ENCODE data around the gene PDXDC1.
A peak's percentile ranks its signal among the peaks of the same experiment; 100 is the strongest.
"Not testable (repeated sequence)": the region's sequence is repeated elsewhere in the genome, so short reads cannot be mapped to it uniquely, and the experiment has no call there.

The PDXDC1 gene

DNA sequence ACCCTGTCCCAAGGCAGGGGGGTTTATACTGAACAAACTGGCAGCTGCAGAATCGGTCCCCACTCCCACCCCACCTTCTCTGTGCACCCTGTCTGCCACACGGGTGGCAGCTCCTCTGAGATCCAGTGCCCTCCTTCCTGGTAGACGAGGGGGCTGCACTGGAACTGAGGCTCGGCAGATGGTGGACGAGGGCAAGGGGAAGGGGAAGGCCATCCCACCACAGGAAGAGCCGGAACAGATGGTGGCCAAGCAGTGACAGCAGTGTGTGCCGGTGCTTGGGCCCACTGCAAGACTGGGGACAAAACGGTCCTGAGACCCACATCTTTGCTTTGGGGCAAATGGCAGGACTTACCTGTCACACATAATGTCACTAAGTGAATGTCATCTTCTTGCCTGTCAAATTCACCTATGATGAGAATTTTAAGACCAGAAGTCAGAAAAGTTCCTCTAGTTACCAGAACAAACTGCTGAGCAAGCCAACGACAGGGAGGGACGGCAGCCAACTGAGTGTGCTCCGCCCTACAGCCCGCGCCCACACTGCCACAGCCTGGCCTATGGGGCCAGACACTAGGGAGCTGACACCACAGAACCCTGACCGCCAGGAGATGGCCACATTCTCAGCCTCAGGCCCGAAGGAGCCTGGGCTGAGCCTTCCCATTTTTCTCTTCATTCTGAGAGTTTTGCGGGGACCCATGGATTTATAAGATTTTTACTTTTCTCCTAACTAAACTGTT lies 66.6 kb downstream of the PDXDC1 start:
- DNase-seq = no peak

DNA sequence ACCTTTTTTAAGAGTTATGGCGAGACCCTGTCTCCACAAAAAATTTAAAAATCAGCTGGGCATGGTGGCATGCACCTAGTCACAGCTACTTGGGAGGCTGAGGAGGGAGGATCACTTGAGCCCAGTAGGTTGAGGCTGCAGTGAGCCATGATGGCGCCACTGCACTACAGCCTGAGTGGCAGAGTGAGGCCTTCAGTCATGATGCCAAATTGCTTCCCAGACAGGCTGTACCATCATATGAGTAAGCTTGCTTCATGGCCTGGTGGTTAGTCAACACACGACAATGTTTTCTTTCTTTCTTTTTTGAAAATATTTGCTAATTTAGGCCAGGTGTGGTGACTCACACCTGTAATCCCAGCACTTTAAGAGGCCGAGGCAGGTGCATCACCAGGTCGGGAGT lies 68.5 kb downstream of the PDXDC1 start:
- DNase-seq = no peak

DNA sequence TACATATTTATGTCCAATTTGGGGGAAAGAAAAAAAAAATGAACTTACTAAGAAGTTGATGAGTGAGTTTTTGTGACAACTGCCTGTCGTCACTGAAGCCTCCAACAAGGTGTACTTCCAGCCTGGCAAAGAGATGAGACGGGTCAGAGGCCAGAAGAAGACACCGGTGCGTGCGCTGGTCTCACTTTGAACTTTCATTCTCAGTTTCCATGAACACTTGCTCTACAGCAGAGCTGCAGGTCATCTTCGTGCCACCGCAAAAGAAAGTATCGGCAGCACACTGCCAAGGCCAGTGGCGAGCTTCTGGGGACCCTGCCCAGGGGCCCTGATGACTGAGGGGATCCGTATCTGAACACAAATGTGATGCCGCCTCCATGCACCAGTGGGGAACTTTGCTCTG lies 69.5 kb downstream of the PDXDC1 start:
- no peak for DNase-seq

DNA sequence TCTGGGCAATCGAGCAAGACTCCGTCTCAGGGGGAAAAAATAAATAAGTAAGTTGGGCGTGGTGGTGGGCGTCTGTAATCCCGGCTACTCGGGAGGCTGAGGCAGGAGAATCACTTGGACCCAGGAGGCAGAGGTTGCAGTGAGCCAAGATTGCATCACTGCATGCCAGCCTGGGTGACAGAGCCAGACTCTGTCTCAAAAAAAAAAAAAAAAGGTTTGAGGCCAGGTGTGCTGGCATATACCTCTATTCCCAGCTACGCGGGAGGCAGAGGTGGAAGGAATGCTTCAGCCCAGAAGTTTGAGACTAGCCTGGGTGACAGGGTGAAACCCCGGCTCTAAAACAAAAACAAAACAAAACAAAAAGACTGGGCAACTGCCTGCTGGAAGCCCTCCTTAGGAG lies 70.4 kb downstream of the PDXDC1 start:
- not testable (repeated sequence) for DNase-seq

DNA sequence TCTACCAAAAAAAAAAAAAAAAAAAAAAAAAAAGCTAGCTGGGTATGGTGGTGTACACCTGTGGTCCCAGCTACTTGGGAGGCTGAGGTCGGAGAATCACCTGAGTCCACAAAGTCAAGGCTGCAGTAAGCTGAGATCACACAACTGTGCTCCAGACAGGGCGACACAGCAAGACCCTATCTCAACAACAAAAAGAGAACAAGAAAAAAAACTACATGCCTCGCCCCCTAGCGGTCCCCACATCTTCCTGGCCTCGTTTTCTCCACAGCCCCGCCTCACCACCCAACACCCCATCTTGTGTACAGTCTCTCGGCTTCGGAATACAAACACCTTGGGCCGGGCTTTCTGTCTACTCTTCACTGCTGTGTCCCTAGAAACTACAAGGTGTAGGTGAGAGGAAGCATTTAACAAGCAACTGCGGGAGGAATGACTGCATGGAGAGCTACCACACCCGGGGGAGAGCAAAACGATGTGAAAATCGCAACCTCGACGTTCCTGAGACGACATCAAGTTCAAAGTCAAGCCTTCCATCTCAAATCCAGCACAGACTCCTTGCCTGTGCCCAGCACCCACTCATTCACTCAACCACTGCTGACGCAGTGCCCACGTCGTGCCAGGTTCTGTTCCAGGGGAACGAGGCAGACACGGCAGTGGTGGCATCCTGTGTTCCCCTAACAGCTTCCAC lies 72.0 kb downstream of the PDXDC1 start:
- DNase-seq = no peak

DNA sequence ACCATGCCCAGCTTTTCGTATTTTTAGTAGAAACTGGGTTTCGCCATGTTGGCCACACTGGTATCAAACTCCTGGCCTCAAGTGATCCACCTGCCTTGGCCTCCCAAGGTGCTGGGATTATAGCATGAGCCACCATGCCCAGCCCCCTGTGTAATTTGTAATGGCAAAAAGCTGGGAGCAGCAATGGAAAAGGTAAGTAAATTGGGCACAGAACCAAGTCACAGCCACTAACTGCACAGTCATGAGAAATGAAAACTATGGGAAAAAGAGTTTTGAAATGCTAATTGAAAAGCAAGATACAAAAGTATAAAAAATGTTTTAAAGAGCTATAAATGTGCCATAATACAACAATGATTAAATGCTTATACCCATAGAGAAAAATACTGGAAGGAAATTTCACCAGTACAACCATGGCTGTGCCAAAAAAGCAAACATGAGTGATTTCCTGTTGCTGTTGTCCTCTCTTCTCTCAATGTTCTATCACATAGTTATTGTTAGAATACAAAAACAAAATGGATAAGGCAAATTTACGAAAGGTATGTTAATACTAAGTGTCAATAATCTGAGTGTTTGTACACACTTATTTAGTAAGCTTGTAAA lies 74.9 kb downstream of the PDXDC1 start:
- no peak for DNase-seq

DNA sequence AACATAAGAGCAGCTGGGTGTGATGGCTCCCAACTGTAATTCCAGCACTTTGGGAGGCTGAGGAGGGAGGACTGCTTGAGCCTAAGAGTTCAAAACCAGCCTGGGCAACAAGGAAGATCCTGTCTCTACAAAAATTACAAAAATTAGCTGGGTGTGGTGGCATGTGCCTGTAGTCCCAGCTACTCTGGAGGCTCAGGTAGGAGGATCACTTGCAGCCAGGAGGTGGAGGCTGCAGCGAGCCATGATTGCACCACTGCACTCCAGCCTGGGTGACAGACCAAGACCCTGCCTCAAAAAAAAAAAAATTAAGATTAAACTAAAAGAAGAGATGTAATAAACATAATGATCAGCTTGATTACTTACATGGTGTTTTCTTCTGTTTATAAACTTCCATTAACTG lies 75.6 kb downstream of the PDXDC1 start:
- DNase-seq = not testable (repeated sequence)

DNA sequence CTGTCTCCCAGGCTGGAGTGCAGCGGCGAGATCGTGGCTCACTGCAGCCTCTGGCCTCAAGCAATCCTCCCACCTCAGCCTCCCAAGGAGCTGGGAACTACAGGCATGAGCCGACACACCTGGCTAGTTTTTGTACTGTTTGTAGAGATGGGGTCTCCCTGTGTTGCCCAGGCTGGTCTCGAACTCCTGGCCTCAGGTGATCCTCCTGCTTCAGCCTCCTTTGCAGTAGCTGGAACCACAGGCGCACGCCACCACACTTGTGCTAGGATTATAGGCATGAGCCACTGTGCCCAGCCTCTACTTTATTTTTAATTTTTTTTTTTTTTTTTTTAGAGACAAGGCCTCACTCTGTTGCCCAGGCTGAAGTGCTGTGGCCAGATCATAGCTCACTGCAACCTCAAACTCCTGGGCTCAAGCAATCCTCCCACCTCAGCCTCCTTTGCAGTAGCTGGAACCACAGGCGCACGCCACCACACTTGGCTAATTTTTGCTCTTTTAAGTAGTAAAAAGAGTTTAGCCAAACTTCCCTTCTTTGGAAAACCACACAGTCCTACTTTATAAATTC lies 76.6 kb downstream of the PDXDC1 start:
- DNase-seq = no peak

DNA sequence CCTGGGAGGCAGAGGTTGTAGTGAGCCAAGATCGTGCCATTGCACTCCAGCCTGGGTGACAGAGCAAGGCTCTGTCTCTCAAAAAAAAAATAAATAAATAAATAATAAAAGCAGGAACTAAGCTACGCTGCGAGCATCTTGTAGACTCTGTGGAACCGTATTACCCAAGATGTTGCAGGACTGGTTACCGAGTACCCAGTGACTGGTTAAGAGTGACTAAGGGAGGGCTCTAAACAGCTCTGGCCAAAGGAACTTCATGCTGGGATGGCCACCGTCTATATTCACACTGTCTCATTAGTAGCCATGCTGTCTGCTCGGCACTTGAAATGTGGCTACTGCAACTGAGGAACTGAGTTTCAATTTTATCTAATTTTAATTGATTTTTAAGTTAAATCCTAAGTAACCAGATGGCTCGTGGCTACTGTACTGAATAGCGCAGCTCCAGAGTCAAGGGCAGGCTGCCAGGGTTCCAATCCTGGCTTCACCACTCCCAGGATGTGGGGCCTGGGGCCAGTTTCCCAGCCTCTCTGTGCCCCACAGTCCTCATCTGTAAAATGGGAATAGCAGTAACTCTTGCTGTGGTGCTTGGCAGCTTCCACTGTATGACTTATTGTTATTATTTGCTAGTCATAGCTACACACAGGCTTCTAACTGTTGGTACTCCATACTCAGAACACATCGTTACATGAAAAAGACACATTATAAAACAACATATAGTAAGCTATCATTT lies 78.1 kb downstream of the PDXDC1 start:
- DNase-seq = no peak

DNA sequence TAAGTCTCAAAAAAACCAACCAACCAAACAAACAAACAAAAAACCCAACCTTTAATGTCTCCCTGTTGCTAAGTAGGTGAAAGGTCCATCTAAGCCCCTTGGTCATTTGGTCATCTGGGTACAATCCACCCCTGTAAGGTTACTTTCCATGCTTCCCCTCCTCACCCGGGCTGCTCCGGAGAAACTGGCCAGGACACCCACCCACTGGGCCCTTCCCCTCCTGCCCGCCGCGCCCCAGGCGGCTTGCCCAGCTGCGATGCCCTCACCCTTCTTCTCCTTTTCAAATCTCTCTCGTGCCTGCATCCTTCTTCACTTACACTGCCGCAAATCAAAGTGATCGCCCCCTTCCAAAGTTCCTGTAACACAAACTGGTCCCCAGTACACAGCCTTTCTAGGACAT lies 79.1 kb downstream of the PDXDC1 start:
- DNase-seq = no peak

DNA sequence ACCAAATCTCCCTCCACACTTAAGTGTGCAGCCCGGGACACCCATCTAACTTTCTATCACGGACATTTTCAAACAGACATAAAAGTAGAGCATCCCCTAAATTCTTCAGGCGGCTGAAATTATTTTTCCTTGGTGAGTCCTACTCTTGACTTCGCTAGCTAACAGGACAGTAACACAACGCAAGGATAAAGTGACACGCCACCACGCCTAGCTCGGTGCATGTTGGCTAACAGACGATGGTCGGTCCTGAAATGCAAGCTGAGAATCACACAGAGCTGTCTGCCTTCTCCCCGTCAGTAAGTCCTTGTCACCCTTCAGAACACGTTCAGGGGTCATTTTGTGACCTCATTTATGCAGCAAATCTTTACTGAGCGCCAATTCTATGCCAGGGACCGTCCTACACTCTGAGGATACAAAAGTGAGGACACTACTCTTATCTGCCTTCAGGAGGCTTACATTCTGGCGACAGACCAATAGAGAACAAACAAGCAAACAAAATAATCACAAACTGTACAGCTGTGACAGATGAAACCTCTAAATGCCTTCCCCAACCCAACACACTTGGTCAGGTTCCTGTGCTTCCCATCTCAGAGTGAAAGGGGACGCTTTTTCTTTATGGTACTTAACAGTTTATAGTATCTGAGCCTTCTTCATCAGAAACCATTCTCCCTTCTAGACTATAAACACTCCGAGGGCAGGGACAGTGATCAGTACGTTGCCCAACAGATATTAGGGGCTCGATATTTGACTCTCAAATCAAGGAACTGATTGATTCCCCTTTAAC lies 79.7 kb downstream of the PDXDC1 start:
- DNase-seq = no peak

DNA sequence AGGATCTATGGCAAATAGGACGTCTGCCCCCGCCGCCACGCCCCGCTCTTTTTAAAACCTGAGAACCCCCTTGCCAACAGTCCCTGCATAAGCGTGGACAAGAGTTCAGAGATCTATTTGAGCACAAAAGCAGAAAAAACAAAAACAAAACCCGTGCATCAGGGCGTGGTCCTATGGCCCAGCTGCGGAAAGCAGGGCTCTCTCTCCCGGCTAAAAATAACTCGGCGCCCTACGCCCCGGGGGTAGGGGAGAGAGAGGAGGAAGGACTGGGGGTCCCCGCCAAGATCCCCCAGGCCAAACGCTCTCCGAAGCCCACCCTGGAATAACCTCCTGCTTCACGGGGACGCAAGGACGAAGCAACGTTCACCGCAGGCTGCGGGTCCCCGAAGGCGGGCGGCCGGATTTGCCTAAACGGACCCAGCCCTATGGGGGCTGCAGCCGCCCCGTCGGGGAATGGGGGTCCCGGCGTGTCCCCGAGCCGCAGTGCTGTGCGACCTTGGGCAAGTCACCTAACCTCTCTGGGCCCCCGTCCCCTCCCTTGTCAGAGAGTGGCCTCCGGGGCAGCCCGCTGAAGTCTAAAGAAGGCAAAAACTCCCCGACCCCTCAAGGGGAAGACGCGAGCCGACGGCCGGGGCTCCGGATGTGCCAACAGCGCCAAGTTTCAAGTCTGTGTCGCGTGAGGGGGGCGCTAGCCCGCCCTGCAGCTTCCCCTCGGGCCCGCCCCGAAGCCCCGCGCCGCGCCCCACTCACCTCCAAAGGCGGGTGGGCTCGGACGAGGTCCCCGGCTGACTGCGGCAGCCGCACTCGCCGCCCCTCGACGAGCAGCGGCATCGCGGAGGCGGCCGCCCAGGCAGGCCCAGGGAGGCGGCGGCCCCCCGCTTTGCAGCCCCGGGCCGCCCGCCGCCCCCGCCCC lies 80.6 kb downstream of the PDXDC1 start:
- DNase-seq = peak; percentile 72

DNA sequence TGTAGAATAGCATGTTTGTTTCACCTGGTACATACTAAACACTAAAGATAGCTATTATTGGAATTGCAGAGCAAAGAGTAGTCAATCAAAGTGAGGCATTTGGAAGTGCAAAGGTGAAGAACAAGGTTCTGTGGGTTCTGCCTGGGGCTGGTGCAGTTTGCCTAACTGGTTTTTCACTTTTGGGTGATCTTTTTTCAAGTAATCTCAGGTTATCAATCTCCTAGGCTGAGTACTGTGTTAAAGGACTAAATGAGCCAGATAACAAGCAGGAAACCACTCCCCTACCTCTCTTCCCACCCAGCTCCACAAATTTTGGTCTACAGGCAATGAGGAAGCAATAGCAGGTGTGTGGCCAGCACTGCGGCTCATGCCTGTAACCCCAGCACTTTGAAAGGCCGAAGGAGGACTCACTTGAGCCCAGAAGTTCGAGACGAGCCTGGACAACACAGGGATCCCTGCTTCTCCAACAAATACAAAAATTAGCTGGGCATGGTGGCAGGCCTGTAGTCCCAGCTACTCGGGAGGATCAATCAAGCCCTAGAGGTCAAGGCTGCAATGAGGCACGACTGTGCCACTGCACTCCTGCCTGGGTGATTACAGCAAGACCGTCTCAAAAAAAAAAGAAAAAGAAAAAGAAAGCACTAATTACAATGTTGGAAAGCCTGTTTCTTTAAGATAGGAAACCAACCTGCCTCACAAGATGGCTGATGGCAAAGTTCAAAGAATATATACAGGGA lies 83.0 kb downstream of the PDXDC1 start:
- DNase-seq = no peak

DNA sequence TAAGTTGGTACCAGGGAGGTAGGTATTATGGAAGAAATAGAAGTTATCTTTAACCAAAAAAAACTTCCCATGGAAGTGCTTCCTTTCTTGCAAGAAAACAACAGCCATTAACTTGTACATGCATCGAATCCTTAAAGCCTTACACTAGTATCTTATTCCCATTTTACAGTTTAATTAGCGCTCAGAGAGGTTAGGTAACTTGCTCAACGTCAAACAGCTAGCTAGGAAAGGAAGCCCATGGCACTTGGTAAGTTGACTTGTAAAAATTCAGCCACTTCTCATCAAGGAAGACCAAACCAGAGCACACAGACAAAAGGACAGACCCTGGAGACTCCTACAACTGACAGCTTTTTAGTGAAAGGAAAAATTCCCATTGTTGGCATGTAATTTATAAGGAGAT lies 84.5 kb downstream of the PDXDC1 start:
- DNase-seq = no peak

DNA sequence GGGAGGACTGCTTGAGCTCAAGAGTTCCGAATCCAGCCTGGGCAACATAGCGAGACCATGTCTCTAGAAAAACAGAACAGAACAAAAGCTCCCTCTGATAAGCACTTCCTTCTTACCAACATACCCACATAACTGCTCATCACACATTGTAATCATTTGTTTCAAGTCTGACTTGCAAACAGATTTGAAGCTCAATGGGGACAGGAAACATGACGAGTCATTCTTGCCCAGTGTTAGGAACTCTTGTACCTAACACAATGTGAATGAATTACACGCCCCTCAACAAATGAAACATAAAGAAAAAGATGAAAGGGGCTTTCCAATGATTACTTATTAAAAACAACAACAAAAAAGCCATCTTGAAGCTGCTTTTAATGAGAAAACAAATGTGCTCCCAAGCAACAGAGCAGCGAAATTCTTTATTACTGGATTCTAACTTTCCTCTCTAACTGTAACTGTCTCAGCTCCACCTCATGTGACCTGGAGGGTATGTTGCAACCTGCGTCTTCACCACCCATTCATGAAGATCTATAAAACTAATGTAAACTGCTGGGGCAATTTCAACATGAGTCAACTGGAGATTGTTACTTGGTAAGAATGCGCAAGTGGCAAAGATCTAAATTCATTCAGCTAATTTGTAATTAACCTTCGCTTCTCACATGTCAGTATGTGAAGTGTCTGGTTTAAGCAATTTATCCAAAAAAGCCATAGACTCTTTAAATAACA lies 87.4 kb downstream of the PDXDC1 start:
- not testable (repeated sequence) for DNase-seq

DNA sequence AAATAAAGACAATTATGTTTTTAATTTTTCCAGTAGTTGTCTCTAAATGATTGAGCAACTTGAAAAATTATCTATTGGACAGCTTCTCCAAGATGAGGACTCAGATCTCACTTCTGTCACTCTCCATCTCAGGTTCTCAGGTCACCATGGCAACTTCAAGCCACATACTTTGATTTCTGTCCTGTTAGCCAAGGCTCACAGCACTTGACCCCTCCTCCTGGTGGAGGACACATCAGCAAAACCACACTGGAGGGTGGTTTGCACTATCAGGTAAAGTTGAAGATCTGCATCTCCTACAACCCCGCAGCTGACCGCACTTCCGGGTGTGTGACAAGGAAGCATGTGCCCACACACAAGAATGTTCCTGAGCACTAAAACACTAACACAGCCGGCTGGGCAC lies 91.1 kb downstream of the PDXDC1 start:
- not testable (repeated sequence) for DNase-seq

DNA sequence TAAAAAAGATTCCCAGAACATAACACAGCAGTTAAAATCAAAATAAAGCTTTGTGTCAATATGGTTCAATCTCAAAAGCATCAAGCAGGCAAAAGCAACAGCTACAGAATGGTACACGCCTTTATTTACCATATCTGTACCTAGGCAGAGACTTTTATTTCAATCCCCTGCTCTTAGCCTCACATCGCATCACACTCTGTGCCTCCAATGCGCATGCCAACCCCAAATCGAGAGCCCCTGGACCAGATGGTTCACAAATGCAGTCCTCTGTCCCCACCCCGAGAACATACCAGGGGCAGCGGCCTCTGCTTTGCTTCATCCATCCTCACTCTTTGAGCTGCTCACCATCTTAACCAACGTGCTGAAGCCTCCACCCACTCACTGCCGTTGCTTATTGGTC lies 91.9 kb downstream of the PDXDC1 start:
- DNase-seq = not testable (repeated sequence)

DNA sequence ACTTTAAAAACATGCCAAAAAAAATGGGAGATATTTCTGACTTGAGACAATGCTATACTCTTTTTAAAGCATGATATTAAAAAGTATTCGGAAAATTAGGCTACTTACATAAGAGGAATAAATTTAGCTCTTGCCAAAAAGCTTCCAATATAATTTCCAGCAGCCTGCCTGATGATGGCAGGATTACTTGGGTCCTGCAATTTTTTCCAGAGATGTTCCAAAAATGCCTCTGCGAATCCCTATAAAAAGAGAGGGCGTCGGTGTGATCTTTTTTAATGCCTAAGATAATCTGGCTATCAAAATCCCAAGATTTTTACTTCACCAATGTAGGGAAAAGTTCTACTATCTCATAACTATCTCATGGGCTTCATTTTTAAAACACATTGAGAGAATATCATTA lies 96.2 kb downstream of the PDXDC1 start:
- not testable (repeated sequence) for DNase-seq

DNA sequence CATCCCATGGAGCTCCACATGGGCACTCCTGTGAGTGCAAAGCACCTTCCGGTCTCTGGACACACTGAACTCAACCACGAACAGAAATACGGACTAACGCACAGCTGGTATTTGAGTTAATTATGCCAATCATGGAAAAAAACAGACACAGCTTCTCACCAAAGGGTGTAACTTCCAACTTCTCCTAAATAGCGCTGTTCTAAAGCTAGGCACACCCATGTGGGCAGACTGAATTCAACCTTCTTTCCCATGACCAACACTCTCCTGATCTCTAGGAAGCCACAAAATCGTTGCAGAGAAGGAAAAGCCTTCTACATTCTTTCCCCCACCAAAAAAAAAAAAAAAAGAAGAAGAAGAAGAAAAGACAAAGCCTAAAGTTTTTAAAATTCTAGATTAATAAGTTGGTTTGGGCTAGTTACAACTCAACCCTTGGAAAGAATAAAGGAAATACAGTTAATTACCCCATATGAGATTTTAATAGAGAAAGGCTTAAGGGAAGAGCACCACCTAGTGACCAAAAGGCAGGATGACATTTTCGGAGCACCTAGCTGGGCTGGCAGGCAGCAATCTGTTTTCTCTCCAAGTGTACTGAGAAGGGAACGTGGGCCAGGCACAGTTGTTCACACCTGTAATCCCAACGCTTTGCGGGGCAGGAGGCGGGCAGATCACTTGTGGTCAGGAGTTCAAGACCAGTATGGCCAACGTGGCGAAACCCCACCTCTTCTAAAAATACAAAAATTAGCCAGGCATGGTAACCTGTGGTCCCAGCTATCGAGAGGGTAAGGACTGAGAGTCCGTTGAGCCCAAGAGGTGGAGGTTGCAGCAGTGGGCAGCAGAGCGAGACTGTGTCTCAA lies 97.3 kb downstream of the PDXDC1 start:
- DNase-seq = not testable (repeated sequence)

Data from NCI-H1105 (cell line).